Measurements from ENCODE around the gene SDSL.

SDSL gene

GRCh38 chr12:113469949-113470743 is 48.0 kb downstream of the SDSL start:
- DNase-seq: no peak

GRCh38 chr12:113470871-113471618 is 48.9 kb downstream of the SDSL start:
- no peak for DNase-seq

- DNase-seq: no peak
These were observed 49.5 kb downstream of the SDSL start, which contains the start of gene LHX5 for GRCh38 chr12:113471619-113472171. LHX5 (minus strand) TSS chr12:113471871; CDS start chr12:113471498, 373 bp downstream.

- DNase-seq: no peak
These were observed 50.3 kb downstream of the SDSL start for GRCh38 chr12:113472191-113473121.

GRCh38 chr12:113473400-113473799 is 51.2 kb downstream of the SDSL start:
- no peak for DNase-seq

GRCh38 chr12:113473942-113474341 is 51.8 kb downstream of the SDSL start:
- DNase-seq: no peak

GRCh38 chr12:113474635-113475436 is 52.7 kb downstream of the SDSL start:
- DNase-seq: no peak

GRCh38 chr12:113475451-113476175 is 53.4 kb downstream of the SDSL start:
- no peak for DNase-seq

GRCh38 chr12:113476176-113476986 is 54.2 kb downstream of the SDSL start:
- DNase-seq: no peak

- no peak for DNase-seq
These were observed 55.1 kb downstream of the SDSL start for GRCh38 chr12:113477171-113477841.

- no peak for DNase-seq
These were observed 55.6 kb downstream of the SDSL start for GRCh38 chr12:113477842-113478215.

GRCh38 chr12:113478351-113479011 is 56.3 kb downstream of the SDSL start:
- no peak for DNase-seq

- no peak for DNase-seq
These were observed 57.0 kb downstream of the SDSL start for GRCh38 chr12:113479216-113479589.

- DNase-seq: peak; percentile 49
These were observed 57.6 kb downstream of the SDSL start for GRCh38 chr12:113479590-113480335.

GRCh38 chr12:113480336-113480971 is 58.3 kb downstream of the SDSL start:
- no peak for DNase-seq

GRCh38 chr12:113482334-113482733 is 60.2 kb downstream of the SDSL start:
- DNase-seq: no peak

GRCh38 chr12:113485330-113485729 is 63.1 kb downstream of the SDSL start:
- no peak for DNase-seq

- DNase-seq: no peak
These were observed 64.5 kb downstream of the SDSL start for GRCh38 chr12:113486722-113487121.
